HEK293T (cell line): ENCODE measurements around the gene ABCC8.

Experiments
- ELF4 ChIP-seq: fragments of 450-650 bp; IDR thresholded peaks from 2 replicates; pipeline ENCODE4 v1.6.1; 2017; ENCODE audit warnings: antibody characterized with exemption
- FOXA1 ChIP-seq: fragments of 450-650 bp; IDR thresholded peaks from 2 replicates; pipeline ENCODE4 v1.6.1; 2016; ENCODE audit warnings: mild to moderate bottlenecking
- FOXM1 ChIP-seq: fragments of 450-650 bp; IDR thresholded peaks from 2 replicates; pipeline ENCODE4 v1.6.1; 2017; ENCODE audit warnings: mild to moderate bottlenecking, borderline replicate concordance
- HDGF ChIP-seq: fragments of 450-650 bp; IDR thresholded peaks from 2 replicates; pipeline ENCODE4 v1.6.1; 2017; ENCODE audit warnings: antibody characterized with exemption, borderline replicate concordance
- L3MBTL2 ChIP-seq: fragments of 450-650 bp; conservative IDR thresholded peaks from 2 replicates; pipeline ENCODE4 v1.6.1; 2016; ENCODE audit warnings: mild to moderate bottlenecking
- SP1 ChIP-seq: fragments of 450-650 bp; IDR thresholded peaks from 2 replicates; pipeline ENCODE4 v1.6.1; 2017

GRCh38 chr11:17407575-17407974 is 69.1 kb downstream of the ABCC8 start:
- no peak for TF ChIP-seq FOXA1
- no peak for TF ChIP-seq L3MBTL2
- TF ChIP-seq FOXM1, result no peak
- no peak for TF ChIP-seq SP1
- TF ChIP-seq HDGF, result no peak
- no peak for TF ChIP-seq ELF4
